Superior temporal gyrus (tissue), 1 donor: ENCODE measurements around the gene PDCD1.
"Not testable (repeated sequence)": the region's sequence is repeated elsewhere in the genome, so short reads cannot be mapped to it uniquely, and the experiment has no call there.

Experiments
- DNase-seq: peaks from one replicate; pipeline ENCODE4 v3.0.0-alpha.2; 2016; ENCODE audit errors: extremely low spot score

The PDCD1 gene

GRCh38 chr2:241858206-241859016 is at the start of gene PDCD1:
Gene PDCD1 (minus strand): TSS chr2:241858894. CDS start chr2:241858838, 56 bp downstream.
- DNase-seq, result no peak

GRCh38 chr2:241907831-241908230 is 49.1 kb upstream of the PDCD1 start:
- not testable (repeated sequence) for DNase-seq

- DNase-seq, result no peak
Observed at GRCh38 chr2:241906826-241907570, 48.3 kb upstream of the PDCD1 start.

- DNase-seq, result not testable (repeated sequence)
Observed at GRCh38 chr2:241906378-241906770, 47.7 kb upstream of the PDCD1 start.

- no peak for DNase-seq
Observed at GRCh38 chr2:241905716-241906377, 47.2 kb upstream of the PDCD1 start.

- no peak for DNase-seq
Observed at GRCh38 chr2:241904791-241905710, 46.4 kb upstream of the PDCD1 start.

- DNase-seq, result no peak
Observed at GRCh38 chr2:241904011-241904718, 45.5 kb upstream of the PDCD1 start.

- no peak for DNase-seq
Observed at GRCh38 chr2:241903121-241904010, 44.7 kb upstream of the PDCD1 start.

- DNase-seq, result no peak
Observed at GRCh38 chr2:241902357-241902991, 43.8 kb upstream of the PDCD1 start.

- no peak for DNase-seq
Observed at GRCh38 chr2:241901500-241902351, 43.0 kb upstream of the PDCD1 start.

- DNase-seq, result no peak
Observed at GRCh38 chr2:241901018-241901380, 42.3 kb upstream of the PDCD1 start.

- no peak for DNase-seq
Observed at GRCh38 chr2:241900251-241901017, 41.7 kb upstream of the PDCD1 start.

- DNase-seq, result no peak
Observed at GRCh38 chr2:241898463-241899270, 40.0 kb upstream of the PDCD1 start.

GRCh38 chr2:241897231-241897916 is 38.7 kb upstream of the PDCD1 start:
- DNase-seq, result no peak

GRCh38 chr2:241896746-241897201 is 38.1 kb upstream of the PDCD1 start:
- DNase-seq, result no peak
